H1 (cell line): Measurements from ENCODE around the gene DGKK. TPM values are rescaled to one million over a fixed set of nuclear protein-coding genes. Genes with fewer than 3 reads are reported as not detected.

ENCODE experiments used
- CHD7 ChIP-seq: fragments of 300-600 bp; sonication (generic); IDR thresholded peaks from 2 replicates; pipeline ENCODE4 v1.7.1; 2012; ENCODE audit warnings: low read length, moderate library complexity, mild to moderate bottlenecking, inconsistent platforms; ENCODE audit not compliant: insufficient replicate concordance
- EZH2 ChIP-seq: fragments of 200-600 bp; sonication (generic); IDR thresholded peaks from 2 replicates; pipeline ENCODE4 v1.7.1; 2012; ENCODE audit warnings: low read depth, mild to moderate bottlenecking, moderate library complexity, low read length, inconsistent platforms; ENCODE audit not compliant: severe bottlenecking
- PHF8 ChIP-seq: fragments of 200-600 bp; sonication (generic); conservative IDR thresholded peaks from 2 replicates; pipeline ENCODE4 v1.7.1; 2012; ENCODE audit warnings: low read depth, mild to moderate bottlenecking, inconsistent platforms, low read length, moderate library complexity
- RFX5 ChIP-seq: IDR thresholded peaks from 2 replicates; pipeline ENCODE4 v1.6.1; 2011; ENCODE audit warnings: low read depth, low read length, improper control_type of control experiment, borderline replicate concordance
- polyA plus RNA-seq, 7 experiments: library from polyadenylated mRNA; depleted of rRNA in 3 of 7; stranded (reverse) in 5 of 7; unstranded in 2 of 7; fragments of >200 nt in 5 of 7; fragments of 200-250 nt in 2 of 7; gene quantifications; 1 replicate in 5 of 7; 2 replicates in 1 of 7; 4 replicates in 1 of 7; pipeline versions ENCODE4 v1.2.1 to v1.2.3, GENCODE V29; 2011 to 2013; ENCODE audit warnings: missing spikeins in 2 of 7, mixed read lengths in 2 of 7
- total RNA-seq: library from RNA; stranded (reverse); fragmentation: NEBNext Ultra II Directional; extraction: Animal tissue kit (Norgen Biotek cat#: 25700); gene quantifications from 2 replicates; pipeline ENCODE4 v1.2.1, GENCODE V29; 2021

Gene DGKK
- total and polyA plus RNA-seq, 2 of the 8 experiments (the other 6 are each of a cell fraction or from before 2014, with no cell fraction given) = 4.9 to 19.2 TPM

- TF ChIP-seq CHD7 (no peak), RFX5 (no peak), EZH2 (no peak), PHF8 (no peak)
- TF ChIP-seq, all 59 proteins: peak for 0
Measured at GRCh38 chrX:50436797-50437196, 33.8 kb downstream of the DGKK start (continued).
